NCI-H187 treated with DMSO at 0.1 percent for 48 hours (cell line): ENCODE measurements around the gene GPR34.
"Not testable (repeated sequence)": the region's sequence is repeated elsewhere in the genome, so short reads cannot be mapped to it uniquely, and the experiment has no call there.

Source experiments
- DNase-seq: peaks from one replicate; lab custom pipeline; 2025; lab: John Stamatoyannopoulos, UW

The GPR34 gene, protein sequence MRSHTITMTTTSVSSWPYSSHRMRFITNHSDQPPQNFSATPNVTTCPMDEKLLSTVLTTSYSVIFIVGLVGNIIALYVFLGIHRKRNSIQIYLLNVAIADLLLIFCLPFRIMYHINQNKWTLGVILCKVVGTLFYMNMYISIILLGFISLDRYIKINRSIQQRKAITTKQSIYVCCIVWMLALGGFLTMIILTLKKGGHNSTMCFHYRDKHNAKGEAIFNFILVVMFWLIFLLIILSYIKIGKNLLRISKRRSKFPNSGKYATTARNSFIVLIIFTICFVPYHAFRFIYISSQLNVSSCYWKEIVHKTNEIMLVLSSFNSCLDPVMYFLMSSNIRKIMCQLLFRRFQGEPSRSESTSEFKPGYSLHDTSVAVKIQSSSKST

GRCh38 chrX:41688835-41689234, at the start of gene GPR34:
GPR34 (plus strand) TSS chrX:41688973; CDS start chrX:41695634, 6,661 bp downstream.
- no peak for DNase-seq

- not testable (repeated sequence) for DNase-seq
Measured at GRCh38 chrX:41646201-41646600, 42.6 kb upstream of the GPR34 start.

- DNase-seq: no peak
Measured at GRCh38 chrX:41653125-41653524, 35.6 kb upstream of the GPR34 start.

GRCh38 chrX:41655101-41655500, 33.7 kb upstream of the GPR34 start:
- no peak for DNase-seq

DNA sequence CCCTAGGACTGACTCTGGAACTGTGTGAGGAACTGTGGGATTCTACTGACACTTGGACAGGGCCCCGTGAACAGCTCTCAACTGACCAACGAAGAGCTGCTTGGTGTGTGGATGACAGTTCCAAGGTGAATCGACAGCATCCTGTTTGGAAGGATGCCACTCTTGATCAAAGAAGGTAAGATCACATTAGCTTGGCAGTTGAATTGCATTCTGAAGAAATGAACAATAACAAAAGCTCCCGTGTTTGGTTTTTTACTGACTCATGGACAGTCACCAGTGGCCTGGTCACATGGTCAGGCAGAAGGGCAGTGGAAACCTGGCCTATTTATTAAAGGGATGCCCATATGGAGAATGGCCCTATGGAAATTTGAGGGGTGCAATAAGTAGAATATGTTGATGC, 33.1 kb upstream of the GPR34 start:
- no peak for DNase-seq

GRCh38 chrX:41661366-41662095, 27.2 kb upstream of the GPR34 start:
- DNase-seq: no peak

- DNase-seq: no peak
Measured at GRCh38 chrX:41664375-41664901, 24.3 kb upstream of the GPR34 start.

DNA sequence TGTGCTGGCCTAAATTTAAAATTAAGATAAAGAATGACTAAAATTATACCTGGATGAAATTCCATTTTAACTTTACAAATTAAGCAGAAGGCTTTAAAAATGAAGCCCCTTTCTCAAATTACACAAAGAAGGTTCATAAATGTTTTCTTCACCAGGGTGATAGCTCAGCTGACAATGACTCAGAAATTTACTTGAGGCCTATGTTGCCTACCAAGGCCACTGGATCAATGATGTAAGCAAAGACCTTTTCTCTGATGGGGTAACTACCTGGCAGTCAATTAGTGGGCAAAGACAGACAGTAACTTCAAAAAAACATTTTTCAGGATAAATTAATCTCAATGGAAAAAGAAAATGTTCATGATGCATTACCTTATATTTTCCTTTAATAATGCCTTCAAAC, 23.9 kb upstream of the GPR34 start:
- no peak for DNase-seq

DNA sequence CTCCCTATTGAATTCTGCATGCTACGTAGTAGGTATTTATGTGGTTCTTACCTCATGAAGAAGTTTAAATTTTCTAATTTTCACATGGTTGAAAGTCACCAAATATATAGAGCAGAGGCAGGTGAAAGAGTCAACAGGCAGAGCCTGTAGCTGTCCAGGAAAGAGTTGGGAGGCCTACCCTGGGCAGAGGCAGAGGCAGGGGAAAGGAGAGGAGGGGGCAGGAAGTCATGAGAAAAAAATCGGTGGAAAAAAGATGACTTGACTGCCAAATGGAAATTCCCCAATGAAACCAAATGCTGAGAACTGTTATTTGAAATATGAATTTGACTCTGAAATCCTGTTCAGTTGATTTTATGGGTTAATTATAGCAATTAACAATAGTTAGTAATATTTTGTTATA, 23.1 kb upstream of the GPR34 start:
- DNase-seq: no peak

GRCh38 chrX:41666251-41666650, 22.5 kb upstream of the GPR34 start:
- no peak for DNase-seq

GRCh38 chrX:41667631-41668030, 21.1 kb upstream of the GPR34 start:
- DNase-seq: no peak

DNA sequence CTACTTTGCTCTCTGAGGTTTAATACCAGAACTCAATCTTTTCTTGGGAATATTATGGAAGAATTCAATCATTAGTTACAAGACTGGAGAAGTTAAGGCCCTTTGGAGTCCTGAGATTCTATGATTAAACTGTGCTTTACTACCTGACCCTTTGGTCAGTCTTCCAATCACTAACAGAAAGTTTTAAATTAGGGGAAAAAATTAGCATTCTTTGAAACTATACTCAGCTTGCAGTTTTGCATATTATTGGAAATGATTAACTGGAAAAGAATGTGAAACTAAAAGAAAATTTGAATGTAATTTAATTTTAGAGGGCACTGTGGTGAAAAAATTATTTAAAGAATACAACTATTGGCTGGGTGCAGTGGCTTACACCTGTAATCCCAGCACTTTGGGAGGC, 18.7 kb upstream of the GPR34 start:
- DNase-seq: no peak

GRCh38 chrX:41671082-41671481, 17.7 kb upstream of the GPR34 start:
- DNase-seq: no peak

DNA sequence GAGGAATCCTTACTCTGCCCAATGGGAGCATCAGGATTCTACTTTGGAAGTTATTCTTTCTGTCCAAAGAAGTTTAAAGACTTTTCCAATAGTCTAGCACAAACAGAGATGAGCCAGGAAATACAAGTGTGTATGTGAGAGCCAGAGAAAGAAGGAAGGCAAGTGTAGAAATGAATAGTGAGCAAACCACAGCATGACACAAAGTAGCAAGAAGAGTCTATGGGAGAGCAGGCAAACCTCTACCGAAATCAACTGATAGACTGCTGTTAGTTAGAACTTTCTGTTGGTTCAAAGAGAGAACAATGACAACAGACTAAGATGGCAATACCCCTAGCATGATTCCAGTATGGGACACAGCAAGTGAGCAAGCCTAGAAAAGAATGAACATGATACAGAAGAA, 16.1 kb upstream of the GPR34 start:
- no peak for DNase-seq

- not testable (repeated sequence) for DNase-seq
Measured at GRCh38 chrX:41676361-41676760, 12.4 kb upstream of the GPR34 start.

GRCh38 chrX:41677183-41678060, 11.4 kb upstream of the GPR34 start:
- no peak for DNase-seq

DNA sequence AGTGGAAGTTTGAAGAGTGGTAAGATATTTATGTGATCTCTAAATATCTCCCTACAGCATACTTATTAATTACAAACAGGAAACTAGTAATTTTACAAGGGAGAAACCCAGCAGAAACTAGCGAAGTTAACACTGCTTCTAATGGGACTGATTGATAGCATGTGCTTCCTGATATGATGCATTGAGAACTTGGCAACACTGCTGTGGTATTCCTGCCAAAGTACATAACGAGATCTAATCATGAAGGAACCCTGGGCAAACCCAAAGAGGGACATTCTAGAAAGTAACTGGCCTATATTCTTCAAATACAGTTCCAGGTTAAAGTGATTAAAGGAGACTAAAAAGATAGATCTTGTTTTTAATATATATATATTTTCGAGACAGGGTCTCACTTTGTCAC, 4.6 kb upstream of the GPR34 start:
- no peak for DNase-seq

- DNase-seq: no peak
Measured at GRCh38 chrX:41684940-41685339, 3.8 kb upstream of the GPR34 start.

GRCh38 chrX:41686788-41687187, 2.0 kb upstream of the GPR34 start:
- DNase-seq: no peak

DNA sequence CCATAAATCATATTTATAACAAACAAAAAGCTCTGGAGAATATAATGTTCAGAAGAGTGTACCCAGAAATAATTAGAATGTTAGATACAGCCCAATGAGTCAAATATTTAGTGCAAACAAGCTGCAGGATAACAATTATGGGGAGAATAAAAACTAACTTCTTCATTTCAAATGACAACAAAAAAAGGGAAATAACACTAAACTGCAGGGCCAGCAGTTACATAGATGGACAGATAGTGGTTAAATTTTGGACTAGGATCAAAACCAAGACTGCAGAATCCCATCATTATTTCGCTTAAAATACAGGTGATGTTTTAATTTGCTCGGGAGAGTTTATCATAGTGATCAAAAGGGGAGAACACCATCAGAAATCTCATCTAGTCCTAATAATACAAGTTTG, 617 bp upstream of the GPR34 start:
- no peak for DNase-seq

GRCh38 chrX:41689711-41690110, 938 bp downstream of the GPR34 start:
- DNase-seq: no peak

DNA sequence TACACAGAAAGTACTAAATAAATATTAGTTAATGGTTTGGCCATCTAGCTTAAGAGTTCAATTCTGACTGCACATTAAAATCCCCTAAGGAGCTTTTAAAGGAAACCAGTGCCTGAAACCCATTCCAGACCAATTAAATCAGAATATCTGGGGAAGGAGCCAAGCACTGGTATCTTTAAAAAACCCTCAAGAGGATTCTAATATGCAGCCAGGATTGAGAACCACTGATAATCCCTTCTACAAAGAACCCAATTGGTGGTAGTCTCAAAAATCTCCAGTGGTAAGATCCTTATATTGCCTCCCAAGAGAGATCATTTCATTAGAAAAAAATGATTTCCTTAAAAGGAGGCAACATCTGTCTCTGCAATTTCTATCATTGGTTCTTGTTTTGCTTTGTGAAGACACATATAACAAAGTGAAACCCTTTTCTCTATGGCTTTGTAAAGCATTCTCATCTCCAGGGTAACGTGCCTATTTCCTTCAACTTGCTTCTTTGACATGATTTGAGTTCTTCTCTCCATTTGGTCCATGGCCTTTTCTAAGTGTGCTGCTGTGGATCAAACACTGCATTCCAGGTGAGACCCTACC, 3.5 kb downstream of the GPR34 start:
- no peak for DNase-seq
